GM23248 (cell line): ENCODE data around the gene HARS2. TPM values are rescaled to one million over a fixed set of nuclear protein-coding genes. Genes with fewer than 3 reads are reported as not detected.

ENCODE experiments used
- DNase-seq: peaks from one replicate; pipeline ENCODE4 v3.0.0-alpha.2; 2015
- H2AFZ ChIP-seq: fragments of 200-600 bp; sonication (generic); 2 replicates; pipeline ENCODE4 v1.6.1; 2016; ENCODE audit warnings: antibody characterized with exemption
- H3F3A ChIP-seq: fragments of 200-600 bp; sonication (generic); 2 replicates; pipeline ENCODE4 v1.6.1; 2016; ENCODE audit warnings: mild to moderate bottlenecking, antibody characterized with exemption, mixed run types; ENCODE audit not compliant: insufficient read depth
- H3K27ac ChIP-seq: fragments of 200-600 bp; sonication (generic); 2 replicates; pipeline ENCODE4 v1.5.1; 2016; ENCODE audit warnings: mild to moderate bottlenecking
- H3K27me3 ChIP-seq: fragments of 200-600 bp; sonication (generic); replicated peaks from 2 replicates; pipeline ENCODE4 v1.6.1; 2016; ENCODE audit warnings: mild to moderate bottlenecking; ENCODE audit not compliant: insufficient read depth
- H3K36me3 ChIP-seq: fragments of 200-600 bp; sonication (generic); 2 replicates; pipeline ENCODE4 v1.6.1; 2016; ENCODE audit warnings: low read depth, mild to moderate bottlenecking
- H3K4me1 ChIP-seq: fragments of 200-600 bp; sonication (generic); 2 replicates; pipeline ENCODE4 v1.6.1; 2016; ENCODE audit warnings: mild to moderate bottlenecking; ENCODE audit not compliant: insufficient read depth
- H3K4me2 ChIP-seq: fragments of 200-600 bp; sonication (generic); one replicate; pipeline ENCODE4 v1.6.1; 2016; ENCODE audit warnings: mild to moderate bottlenecking; ENCODE audit not compliant: unreplicated experiment
- H3K4me3 ChIP-seq: fragments of 200-600 bp; sonication (generic); 2 replicates; pipeline ENCODE4 v1.5.1; 2016; ENCODE audit warnings: mild to moderate bottlenecking
- H3K79me2 ChIP-seq: fragments of 200-600 bp; sonication (generic); 2 replicates; pipeline ENCODE4 v1.6.1; 2016; ENCODE audit warnings: mild to moderate bottlenecking; ENCODE audit not compliant: insufficient read depth
- H3K9ac ChIP-seq: fragments of 200-600 bp; sonication (generic); 2 replicates; pipeline ENCODE4 v1.6.1; 2016; ENCODE audit warnings: mild to moderate bottlenecking
- H3K9me2 ChIP-seq: fragments of 200-600 bp; sonication (generic); 2 replicates; pipeline ENCODE4 v1.6.1; 2016; ENCODE audit warnings: mixed run types, mild to moderate bottlenecking, moderate library complexity; ENCODE audit not compliant: insufficient read depth
- H3K9me3 ChIP-seq: fragments of 200-600 bp; sonication (generic); one replicate; pipeline ENCODE4 v1.6.1; 2017; ENCODE audit warnings: low read depth
- H4K20me1 ChIP-seq: fragments of 200-600 bp; sonication (generic); 2 replicates; pipeline ENCODE4 v1.6.0; 2016; ENCODE audit not compliant: insufficient read depth
- EZH2 ChIP-seq: fragments of 200-600 bp; sonication (generic); IDR thresholded peaks from 2 replicates; pipeline ENCODE4 v1.6.1; 2018; ENCODE audit warnings: antibody characterized with exemption, mild to moderate bottlenecking; ENCODE audit not compliant: insufficient read depth, poor library complexity, severe bottlenecking
- EZH2phosphoT487 ChIP-seq: fragments of 200-600 bp; sonication (generic); IDR thresholded peaks from 2 replicates; pipeline ENCODE4 v1.6.1; 2018; ENCODE audit warnings: antibody characterized with exemption, moderate library complexity, mild to moderate bottlenecking, low read depth; ENCODE audit not compliant: insufficient read depth
- WGBS, 2 experiments: methylation state at CpG; one replicate each; pipeline ENCODE4 v1.1.6; 2015 to 2017; ENCODE audit warnings: low lambda C conversion rate in 2 of 2, low coverage in 1 of 2; ENCODE audit errors: missing lambda C conversion rate in 2 of 2; 5-methylcytosine and 5-hydroxymethylcytosine counted together
- in situ Hi-C: fragments of 300-500 bp; cut with MboI; formaldehyde crosslinking; loops from 2 replicates; pipeline ENCODE4 v1.15.0; 2020
- polyA plus RNA-seq: library from polyadenylated mRNA; unstranded; fragments of >200 nt; fragmentation: Nextera tagmentation; extraction: Ambion mirVana; gene quantifications from 2 replicates; pipeline ENCODE4 v1.2.1, GENCODE V29; 2016
- total RNA-seq: library from RNA; depleted of rRNA; stranded (reverse); fragments of >200 nt; shearing (Covaris generic); gene quantifications from 2 replicates; pipeline ENCODE4 v1.2.3, GENCODE V29; 2014; rRNA removed

HARS2 gene, protein sequence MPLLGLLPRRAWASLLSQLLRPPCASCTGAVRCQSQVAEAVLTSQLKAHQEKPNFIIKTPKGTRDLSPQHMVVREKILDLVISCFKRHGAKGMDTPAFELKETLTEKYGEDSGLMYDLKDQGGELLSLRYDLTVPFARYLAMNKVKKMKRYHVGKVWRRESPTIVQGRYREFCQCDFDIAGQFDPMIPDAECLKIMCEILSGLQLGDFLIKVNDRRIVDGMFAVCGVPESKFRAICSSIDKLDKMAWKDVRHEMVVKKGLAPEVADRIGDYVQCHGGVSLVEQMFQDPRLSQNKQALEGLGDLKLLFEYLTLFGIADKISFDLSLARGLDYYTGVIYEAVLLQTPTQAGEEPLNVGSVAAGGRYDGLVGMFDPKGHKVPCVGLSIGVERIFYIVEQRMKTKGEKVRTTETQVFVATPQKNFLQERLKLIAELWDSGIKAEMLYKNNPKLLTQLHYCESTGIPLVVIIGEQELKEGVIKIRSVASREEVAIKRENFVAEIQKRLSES
- 29.7 and 32.8 TPM in 2 replicates for total RNA-seq
- 20.7 and 23.3 TPM in 2 replicates for polyA plus RNA-seq

DNA sequence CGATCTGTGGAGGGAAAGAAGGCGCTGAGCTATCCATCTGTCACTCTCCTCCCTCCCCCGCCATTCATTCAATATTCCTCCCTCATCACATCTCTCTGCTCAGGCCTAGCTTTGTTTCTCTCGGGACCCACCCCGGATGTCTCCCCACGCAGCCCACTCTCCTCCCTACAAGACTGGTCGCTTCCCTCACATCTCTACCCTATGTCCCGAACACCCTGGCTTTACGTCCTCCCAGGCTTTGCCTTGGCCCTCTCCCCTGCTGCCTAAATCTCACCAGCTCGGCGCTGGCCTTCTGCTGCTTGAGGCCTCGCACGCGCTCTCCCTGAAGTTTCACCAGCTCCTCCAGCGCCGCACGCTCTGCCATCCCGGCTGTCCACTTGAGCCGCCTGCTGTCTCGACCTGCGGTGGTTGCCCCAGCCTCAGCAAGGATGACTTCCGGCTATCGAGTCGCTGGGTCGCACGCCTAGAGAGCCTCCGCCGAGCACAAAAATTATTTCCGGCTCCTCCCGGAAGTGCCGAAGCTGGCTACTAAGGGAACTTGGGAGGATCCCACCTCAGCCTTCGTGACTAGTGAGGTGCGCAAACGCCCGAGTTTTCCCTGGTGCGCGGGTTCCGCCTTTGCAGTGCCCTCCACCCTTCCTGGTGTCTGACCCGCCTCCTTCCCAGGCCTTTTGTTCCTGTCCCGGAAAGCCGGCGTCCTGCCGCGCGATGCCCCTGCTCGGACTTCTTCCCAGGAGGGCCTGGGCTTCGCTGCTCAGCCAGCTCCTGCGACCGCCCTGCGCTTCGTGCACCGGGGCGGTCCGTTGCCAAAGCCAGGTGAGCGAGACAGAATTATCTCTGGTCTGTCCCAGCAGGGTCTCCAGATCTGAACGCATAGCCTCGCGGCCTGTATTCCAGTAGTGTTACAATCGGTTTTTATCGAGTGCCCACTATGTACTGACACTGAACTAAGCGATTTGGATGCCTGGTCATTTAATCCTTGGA is at the start of gene HARS2, which contains the start of gene HARS1:
HARS2 (plus strand) TSS at position 515 of the 984 bp plus-strand sequence; CDS start at position 709, 194 bp downstream.
HARS1 (minus strand) TSS at position 430 of the 984 bp plus-strand sequence; CDS start at position 364, 66 bp downstream.
- no peaks in the 10 kb centered on the region for H4K20me1 ChIP-seq
- H2AFZ ChIP-seq = peak within 1 kb of the TSS; percentile 92
- no peaks in the 10 kb centered on the region for H3K9me3 ChIP-seq
- 1% methylated on average over 49 to 61 of the region's 61 CpGs for WGBS, 2 experiments
- H3K36me3 ChIP-seq = peaks cover 16% of the 10 kb centered on the region
- no peak for TF ChIP-seq EZH2
- no peak for TF ChIP-seq EZH2phosphoT487
- peaks cover 11% of the 10 kb centered on the region; the same call in 1 of the 2 replicates for H3K4me1 ChIP-seq
- in situ Hi-C loops = no loop called here
- peak within 1 kb of the TSS; percentile 80 for H3K27ac ChIP-seq
- H3K9me2 ChIP-seq = no peaks in the 10 kb centered on the region
- H3K9ac ChIP-seq = peak within 1 kb of the TSS; percentile 95
- H3K27me3 ChIP-seq = no peaks in the 10 kb centered on the region
- DNase-seq = peak; percentile 99
- peaks cover 22% of the 10 kb centered on the region for H3F3A ChIP-seq
- peak within 1 kb of the TSS; percentile 93 for H3K4me2 ChIP-seq
- peaks cover 91% of the 10 kb centered on the region for H3K79me2 ChIP-seq
- peak within 1 kb of the TSS; percentile 96 for H3K4me3 ChIP-seq

DNA sequence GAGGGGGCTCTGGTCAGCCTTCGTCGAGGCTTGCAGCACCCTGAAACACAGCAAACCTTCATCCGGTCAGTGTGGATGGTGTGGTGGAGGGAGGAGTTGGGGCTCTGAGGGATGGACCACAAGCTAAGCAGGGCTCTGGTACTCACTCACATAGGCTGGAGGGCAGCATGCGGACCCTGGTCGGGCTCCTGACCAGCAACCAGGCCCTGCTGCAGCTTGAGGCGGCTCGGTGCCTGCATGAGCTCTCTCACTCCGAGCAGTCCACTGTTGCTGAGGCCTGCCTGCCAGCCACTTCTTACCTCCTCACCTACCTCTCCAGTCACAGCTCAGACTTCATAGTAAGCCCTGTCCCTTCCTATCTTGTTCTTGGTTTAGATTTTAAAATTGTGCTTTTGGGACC is 49.5 kb upstream of the HARS2 start:
- no peak overlapping the region for H3K4me3 ChIP-seq
- no peak overlapping the region for H3K4me2 ChIP-seq
- H3K36me3 ChIP-seq = no peaks in the 10 kb centered on the region
- no peak for DNase-seq
- H2AFZ ChIP-seq = no peak overlapping the region
- in situ Hi-C loops = no loop called here
- 88 to 89% methylated on average over 8 of the region's 8 CpGs for WGBS, 2 experiments
- no peaks in the 10 kb centered on the region for H4K20me1 ChIP-seq
- no peaks in the 10 kb centered on the region for H3K9me3 ChIP-seq
- no peaks in the 10 kb centered on the region for H3K27me3 ChIP-seq
- peaks cover 7% of the 10 kb centered on the region; the same call in 1 of the 2 replicates for H3K4me1 ChIP-seq
- TF ChIP-seq EZH2phosphoT487 = no peak
- TF ChIP-seq EZH2 = no peak
- H3K9me2 ChIP-seq = no peaks in the 10 kb centered on the region
- H3F3A ChIP-seq = no peaks in the 10 kb centered on the region
- peaks cover 50% of the 10 kb centered on the region for H3K79me2 ChIP-seq
- H3K9ac ChIP-seq = no peak overlapping the region
- H3K27ac ChIP-seq = no peak overlapping the region

DNA sequence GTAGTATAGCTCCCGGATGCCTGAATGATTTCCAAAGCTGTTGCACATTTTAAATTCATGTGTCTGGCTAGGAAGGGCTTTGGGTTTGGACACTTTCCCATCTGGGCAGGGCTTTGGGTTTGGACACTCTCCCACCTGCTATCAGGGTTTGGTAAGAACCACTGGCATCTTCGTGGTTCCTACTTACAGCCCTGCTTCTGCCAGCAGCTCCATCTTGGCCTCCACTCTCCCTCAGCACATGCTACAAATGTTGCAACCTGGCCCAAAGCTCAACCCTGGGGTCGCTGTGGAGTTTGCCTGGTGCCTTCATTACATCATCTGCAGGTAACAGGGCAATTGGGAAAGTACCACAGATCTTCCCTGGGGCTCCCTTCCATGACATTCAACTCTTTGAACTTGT is 48.5 kb upstream of the HARS2 start:
- Histone ChIP-seq H2AFZ (no peak overlapping the region), H3K4me2 (no peak overlapping the region), H3K79me2 (peaks cover 58% of the 10 kb centered on the region), H3K9me2 (no peaks in the 10 kb centered on the region), H4K20me1 (no peaks in the 10 kb centered on the region), H3K9me3 (no peaks in the 10 kb centered on the region), H3K36me3 (no peaks in the 10 kb centered on the region), H3K27me3 (no peaks in the 10 kb centered on the region), H3K27ac (peak overlapping the region; percentile 37), H3F3A (no peaks in the 10 kb centered on the region), H3K4me3 (no peak overlapping the region), H3K9ac (no peak overlapping the region), H3K4me1 (peaks cover 7% of the 10 kb centered on the region; the same call in 1 of the 2 replicates)
- TF ChIP-seq EZH2phosphoT487 (no peak), EZH2 (no peak)
- 21 to 26% methylated on average over 3 of the region's 3 CpGs for WGBS, 2 experiments
- in situ Hi-C loops = no loop called here
- DNase-seq = peak; percentile 67

DNA sequence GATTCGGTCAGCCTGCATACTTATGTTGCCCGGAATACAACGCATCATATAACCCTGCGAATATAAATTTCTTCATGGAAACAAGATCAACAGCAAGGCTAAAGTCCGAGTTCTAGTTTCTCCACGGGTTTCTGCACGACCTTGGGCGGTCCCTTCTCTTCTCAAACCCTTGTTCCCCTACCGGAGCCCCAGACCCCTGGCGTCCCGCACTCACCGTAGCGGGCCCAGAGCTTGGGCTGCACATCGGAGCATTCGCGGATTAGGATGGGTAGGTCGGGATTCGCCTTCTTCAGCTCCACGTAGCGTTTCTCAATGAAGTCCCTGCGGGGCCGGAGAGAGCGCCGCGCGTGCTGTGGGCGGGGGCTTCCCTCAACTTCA is 44.2 kb upstream of the HARS2 start:
- Histone ChIP-seq H3F3A (no peaks in the 10 kb centered on the region), H3K36me3 (peaks cover 22% of the 10 kb centered on the region), H4K20me1 (no peaks in the 10 kb centered on the region), H3K9me3 (no peaks in the 10 kb centered on the region), H3K27me3 (no peaks in the 10 kb centered on the region), H3K9me2 (no peaks in the 10 kb centered on the region), H3K27ac (peak overlapping the region; percentile 82), H3K4me1 (peaks cover 14% of the 10 kb centered on the region), H2AFZ (peak overlapping the region; percentile 85), H3K9ac (peak overlapping the region; percentile 93), H3K4me2 (peak overlapping the region; percentile 88), H3K79me2 (peaks cover 83% of the 10 kb centered on the region), H3K4me3 (peak overlapping the region; percentile 84)
- peak; percentile 54 for DNase-seq
- 1% methylated on average over 27 of the region's 27 CpGs for WGBS, 2 experiments
- in situ Hi-C loops = no loop called here
- TF ChIP-seq EZH2 = no peak
- TF ChIP-seq EZH2phosphoT487 = no peak
